Activated CD4-positive, alpha-beta T cell treated with anti-CD3 and anti-CD28 coated beads, Interleukin-10, Interleukin-2, amounts not matched to agents 100 ng/mL and 50 ng/mL, durations not matched to agents 16 hours and 8 hours (primary cell): ENCODE data around the gene DNER.
"Not testable (repeated sequence)": the region's sequence is repeated elsewhere in the genome, so short reads cannot be mapped to it uniquely, and the experiment has no call there.

ENCODE experiments used
- DNase-seq: peaks from one replicate; pipeline ENCODE4 v3.0.0-alpha.2; 2020

DNER gene

DNA sequence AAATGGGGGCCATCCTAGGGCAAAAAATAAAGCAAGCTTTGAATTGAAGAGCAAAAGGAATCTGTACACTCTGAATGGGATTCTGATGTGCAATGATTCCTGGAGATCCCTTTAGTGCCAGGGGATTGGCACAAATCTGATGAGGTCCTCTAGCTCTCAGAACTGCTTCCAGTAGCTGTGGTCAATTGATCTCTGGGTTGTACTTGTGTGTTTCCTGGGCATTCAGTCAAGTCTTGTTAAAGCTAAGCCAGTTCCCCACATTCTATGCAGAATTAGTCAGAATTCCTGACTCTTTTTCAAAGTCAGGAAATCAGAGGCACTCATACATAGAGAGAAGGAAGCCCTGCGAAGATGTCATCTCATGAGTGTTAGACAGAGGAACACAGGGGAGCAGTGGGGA is 161.3 kb downstream of the DNER start:
- DNase-seq, result no peak

DNA sequence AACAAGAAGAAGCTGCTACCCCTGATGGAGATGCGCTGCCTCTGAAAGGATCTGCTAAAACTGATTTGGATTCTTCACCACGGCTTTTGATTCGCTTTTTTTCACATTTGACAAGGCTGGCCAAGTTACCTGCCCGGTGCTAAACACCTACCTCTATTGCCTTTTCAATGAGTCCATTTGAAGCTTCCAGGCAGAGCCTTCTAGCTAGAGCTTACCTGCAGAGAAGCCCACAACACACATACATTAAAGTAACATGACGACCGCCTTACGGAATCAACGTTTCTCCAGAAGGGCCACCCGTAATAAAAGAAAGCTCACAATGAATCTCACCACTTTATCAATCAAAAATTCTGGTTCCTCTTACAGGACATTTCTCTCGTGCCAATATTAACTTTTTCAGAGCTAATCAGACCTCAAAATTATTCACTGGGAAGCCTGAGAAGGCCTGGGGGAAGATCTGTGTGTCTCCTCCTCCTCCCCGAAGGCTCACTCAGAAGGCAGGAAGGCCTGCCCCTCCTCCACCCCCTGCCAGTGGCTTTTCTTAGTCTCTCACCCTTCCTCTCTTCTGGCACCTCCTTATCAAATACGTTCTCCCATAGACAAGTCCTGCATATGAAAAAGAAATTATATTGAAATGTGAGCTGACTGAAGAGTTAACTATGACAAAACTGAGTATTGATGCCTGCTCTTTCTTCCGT is 171.0 kb downstream of the DNER start:
- no peak for DNase-seq

DNA sequence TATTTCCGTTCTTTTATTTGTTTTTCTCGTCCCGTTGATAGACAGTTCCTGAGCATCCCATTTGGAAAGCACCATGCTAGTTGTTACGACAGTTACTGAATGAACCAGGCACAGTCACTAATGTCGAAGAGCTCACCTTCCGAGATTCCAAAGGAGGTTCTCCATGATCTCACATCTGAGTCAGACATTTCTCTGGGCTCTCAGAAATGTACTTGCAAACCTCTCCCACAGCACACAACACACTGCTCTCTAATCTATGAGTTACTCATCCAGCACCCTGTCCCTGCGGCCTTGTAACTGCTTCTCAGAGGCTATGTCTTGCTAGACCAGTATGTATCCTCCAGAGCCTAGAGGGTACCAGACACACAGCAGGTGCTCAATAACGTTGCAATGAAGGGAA is 174.7 kb downstream of the DNER start:
- DNase-seq, result no peak

- no peak for DNase-seq
Observed at GRCh38 chr2:229531594-229531993, 182.8 kb downstream of the DNER start.

DNA sequence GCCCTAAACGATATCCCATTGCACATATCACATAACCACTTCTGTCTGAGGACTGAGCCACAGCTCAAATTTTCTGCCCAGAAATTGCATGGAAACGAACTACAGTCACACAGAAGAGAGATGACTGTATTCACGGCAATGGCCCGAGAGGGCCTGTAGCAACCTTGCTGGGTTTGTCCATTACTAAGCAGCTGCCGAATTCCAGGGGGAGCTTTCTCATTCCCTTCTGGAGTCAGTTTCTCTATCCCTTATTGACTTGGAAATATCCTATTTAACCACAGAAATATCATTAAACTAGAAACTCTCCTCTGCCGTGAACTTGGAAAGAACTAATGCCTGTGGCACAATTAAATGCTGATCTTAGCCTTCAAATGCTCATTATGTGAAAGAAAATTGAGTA is 183.9 kb downstream of the DNER start:
- no peak for DNase-seq

- DNase-seq, result no peak
Observed at GRCh38 chr2:229528846-229529245, 185.5 kb downstream of the DNER start.

DNA sequence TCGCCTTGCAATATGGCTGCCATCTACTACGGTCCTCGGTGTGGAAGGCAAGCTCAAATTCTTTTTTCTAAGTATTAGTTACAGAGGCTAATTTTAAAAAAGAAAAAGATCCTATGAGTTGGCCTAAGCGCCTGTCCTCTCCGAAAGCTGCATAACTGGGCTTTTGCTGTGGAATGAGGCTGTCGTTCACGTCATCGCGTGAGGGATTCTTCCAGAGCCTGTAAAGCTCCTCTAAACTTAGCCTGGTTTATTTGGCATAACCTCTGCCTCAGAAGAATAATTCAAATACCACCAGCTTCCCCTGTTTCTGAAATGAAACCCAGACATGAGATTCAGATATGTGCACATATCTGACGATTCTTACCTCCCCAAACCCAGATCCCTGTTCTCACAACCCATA is 187.4 kb downstream of the DNER start:
- no peak for DNase-seq

DNA sequence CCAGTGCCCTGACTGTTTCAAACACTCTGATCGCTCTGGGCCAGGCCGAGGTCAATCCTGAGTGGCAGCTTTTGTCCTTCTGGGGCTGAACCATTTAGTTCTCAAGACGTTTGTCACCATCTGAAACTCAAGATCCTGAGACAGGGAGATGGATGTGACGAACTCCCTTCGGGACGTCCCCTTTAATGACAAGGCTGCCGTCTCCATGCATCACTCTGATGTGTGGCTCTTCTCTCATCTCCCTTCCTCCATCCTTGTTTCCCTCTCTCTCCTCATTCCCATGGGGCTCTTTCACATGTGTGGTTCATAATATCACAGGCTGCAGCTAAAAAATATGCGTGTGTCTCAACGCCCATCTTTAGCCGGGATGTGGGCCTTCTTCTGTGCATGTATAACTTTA is 189.6 kb downstream of the DNER start:
- DNase-seq, result no peak

- no peak for DNase-seq
Observed at GRCh38 chr2:229523663-229524062, 190.7 kb downstream of the DNER start.

- DNase-seq, result no peak
Observed at GRCh38 chr2:229521576-229521975, 192.8 kb downstream of the DNER start.

GRCh38 chr2:229520691-229521096 is 193.7 kb downstream of the DNER start:
- no peak for DNase-seq

DNA sequence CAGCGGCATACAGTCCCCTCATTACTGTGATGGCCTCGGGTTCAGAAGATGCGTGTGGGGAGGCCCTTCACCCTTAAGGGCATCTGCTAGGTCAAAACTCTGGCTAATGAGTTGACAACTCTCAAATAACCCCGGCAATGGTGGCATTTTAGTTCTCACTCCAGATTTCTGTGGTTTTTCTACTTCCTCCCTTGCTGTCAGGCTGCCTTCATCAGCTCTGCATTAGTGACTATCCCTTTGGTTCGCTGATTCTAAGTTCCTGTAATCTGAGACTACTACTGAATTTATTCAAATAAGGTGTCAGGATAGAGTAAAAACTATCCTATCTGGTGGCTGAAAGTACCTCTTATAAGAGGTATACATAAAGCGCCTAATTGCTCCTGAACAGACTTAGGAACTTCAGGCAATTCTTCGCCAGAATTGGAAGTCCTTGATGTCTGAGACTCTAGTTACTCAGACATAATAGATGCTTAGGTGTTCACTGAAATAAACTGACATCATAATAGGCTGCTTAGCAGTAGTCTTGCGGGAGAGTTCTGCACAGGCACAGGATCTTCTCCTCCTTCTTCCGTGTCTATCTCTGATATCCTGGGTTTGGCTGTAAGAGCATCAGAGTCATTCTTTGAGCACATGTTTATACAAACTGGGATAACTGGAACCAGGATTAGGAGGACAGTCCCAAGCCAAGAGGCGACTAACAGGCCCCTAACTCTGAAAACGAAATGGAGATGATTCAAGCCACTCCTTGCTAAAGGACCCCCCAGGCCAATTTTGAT is 194.5 kb downstream of the DNER start:
- no peak for DNase-seq

- no peak for DNase-seq
Observed at GRCh38 chr2:229514273-229514895, 200.0 kb downstream of the DNER start.

GRCh38 chr2:229511524-229511923 is 202.8 kb downstream of the DNER start:
- no peak for DNase-seq

DNA sequence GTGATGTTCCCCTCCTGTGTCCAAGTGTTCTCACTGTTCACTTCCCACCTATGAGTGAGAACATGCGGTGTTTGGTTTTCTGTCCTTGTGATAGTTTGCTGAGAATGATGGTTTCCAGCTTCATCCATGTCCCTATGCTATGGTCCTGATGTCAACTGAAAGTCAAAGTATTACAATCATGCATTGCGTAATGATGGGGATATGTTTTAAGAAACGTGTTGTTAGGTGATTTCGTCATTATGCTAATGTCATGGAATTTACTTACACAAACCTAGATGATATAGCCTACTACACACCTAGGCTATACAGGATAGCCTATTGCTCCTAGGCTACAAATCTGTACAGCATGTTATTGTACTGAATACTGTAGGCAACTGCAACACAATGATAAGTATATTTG is 207.7 kb downstream of the DNER start:
- DNase-seq, result not testable (repeated sequence)

DNA sequence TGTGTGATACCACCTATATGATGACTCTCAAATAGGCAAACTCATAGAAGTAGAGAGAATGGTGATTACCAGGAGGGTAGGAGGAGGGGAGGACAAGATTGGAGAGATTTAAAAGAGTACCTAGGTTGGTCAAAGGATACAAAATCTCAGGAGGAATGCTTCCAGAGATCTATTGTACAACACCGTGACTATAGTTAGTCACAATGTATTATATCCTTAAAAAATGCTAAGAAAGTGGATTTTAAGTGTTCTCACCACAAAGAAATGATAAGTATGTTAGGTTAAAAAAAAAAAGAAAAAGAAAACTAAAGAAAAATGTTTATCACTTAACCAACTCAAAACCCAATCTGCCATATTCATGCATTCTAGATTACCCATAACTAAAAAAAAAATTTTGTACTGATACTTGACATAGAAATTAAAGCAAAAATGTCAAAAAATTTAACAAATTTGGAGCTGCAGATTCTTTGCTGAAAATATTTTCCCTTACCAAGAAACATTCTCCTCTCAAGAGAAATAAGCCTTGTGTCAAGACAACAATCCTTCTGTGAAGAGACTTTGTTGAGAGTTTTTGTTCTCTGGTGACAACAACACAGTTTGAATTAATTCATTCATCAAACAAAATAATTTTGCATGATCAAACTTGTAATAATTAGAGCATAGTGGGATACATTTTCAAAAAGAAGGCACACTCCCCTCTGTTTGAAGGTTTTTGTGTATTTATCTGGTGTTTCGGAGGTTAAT is 213.1 kb downstream of the DNER start:
- DNase-seq, result no peak

- DNase-seq, result no peak
Observed at GRCh38 chr2:229492034-229492433, 222.3 kb downstream of the DNER start.

DNA sequence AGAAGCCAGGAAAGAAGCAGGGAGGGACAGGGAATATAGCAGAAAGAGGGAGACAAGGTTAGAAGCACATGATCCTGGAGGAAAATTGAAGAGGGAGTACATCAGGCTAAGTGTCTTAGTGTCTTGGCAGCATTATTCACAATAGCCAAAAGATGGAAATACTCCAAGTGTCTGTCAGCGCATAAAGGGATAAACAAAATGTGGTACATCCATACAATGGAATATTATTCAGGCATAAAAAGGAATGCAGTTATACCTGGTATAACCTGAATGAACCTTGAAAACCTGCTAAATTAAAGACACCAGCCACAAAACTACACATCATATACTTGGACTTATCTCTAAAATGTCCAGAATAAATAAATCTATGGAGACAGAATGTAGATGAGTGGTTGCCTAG is 224.2 kb downstream of the DNER start:
- no peak for DNase-seq

DNA sequence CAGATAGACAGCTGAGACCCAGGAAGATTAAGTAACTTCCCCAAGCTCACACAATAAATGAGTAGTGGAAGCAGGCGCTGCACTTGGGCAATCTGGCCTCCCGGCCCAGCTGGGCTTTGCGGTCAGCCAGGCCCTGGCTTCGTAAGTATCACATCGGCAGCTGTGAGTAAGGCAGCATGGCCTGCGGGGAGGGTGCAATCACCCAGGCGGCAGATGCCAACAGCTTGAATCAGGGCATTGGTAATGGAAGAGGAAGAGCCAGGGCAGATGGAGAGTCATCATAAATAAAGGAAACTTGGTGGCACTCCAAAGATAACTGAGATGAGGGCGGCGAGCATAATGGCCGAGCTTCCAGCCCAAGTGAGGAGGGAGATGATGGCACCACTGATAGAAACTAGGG is 225.3 kb downstream of the DNER start:
- no peak for DNase-seq

- no peak for DNase-seq
Observed at GRCh38 chr2:229488232-229488631, 226.1 kb downstream of the DNER start.

GRCh38 chr2:229486673-229487072 is 227.7 kb downstream of the DNER start:
- no peak for DNase-seq

DNA sequence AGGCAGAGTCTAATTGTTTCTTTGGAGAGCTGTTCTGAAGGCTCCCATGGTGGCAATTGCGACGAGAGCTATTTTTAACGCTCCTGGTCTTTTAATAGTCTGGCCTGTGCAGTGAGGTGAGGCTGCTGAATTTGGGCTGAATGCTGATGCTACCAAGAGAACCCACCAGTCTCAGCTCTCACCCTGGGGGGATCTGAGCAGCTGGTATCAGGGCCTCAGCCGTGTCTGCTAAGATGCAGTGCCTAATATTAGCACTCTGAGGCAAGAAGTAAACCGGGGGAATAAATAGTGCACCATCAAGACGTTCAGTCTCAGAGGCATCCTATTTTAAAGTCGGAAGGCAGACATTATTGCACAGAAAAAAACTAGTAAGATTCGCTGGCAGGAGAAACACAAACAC is 228.5 kb downstream of the DNER start:
- no peak for DNase-seq

DNA sequence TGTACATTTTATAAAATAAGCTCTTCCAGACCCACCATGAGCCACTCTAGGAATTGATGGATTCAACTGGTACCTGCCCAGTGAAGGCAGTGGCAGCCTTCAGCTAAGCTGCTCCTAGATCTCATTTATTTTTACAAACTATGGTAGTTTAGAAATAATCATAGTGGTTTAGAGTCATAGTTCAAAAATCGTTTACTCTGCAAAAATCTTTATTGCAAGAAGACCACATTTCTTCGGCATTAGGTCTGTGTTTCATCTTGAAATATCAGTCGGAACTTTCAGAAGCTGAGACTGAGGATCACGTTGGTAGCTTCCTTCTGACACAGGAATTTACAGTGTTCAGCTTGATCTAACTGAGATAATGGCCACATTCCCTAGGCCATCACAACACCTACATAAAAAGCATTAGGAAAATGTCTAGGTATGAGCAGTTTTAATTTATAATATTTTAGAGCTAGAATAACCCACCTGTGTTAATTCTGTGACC is 237.0 kb downstream of the DNER start:
- no peak for DNase-seq
